NCI-H146 treated with DMSO at 0.1 percent for 48 hours (cell line): ENCODE data around the gene ITIH1.

Experiments used
- DNase-seq: peaks from one replicate; lab custom pipeline; 2025; ENCODE audit not compliant: unreplicated experiment; lab: John Stamatoyannopoulos, UW

The ITIH1 gene

GRCh38 chr3:52788890-52789745 lies 11.7 kb downstream of the ITIH1 start:
- DNase-seq = no peak

GRCh38 chr3:52789746-52790040 lies 12.3 kb downstream of the ITIH1 start:
- no peak for DNase-seq

- DNase-seq = no peak
These were observed 12.9 kb downstream of the ITIH1 start for GRCh38 chr3:52790337-52790736.

- no peak for DNase-seq
These were observed 13.3 kb downstream of the ITIH1 start for GRCh38 chr3:52790741-52791140.

- no peak for DNase-seq
These were observed 14.0 kb downstream of the ITIH1 start for GRCh38 chr3:52791366-52791765.

- DNase-seq = no peak
These were observed 14.5 kb downstream of the ITIH1 start for GRCh38 chr3:52791928-52792327.

- DNase-seq = no peak
These were observed 15.0 kb downstream of the ITIH1 start for GRCh38 chr3:52792413-52792812.

GRCh38 chr3:52792961-52793695 lies 15.7 kb downstream of the ITIH1 start:
- no peak for DNase-seq

GRCh38 chr3:52793702-52794611 lies 16.6 kb downstream of the ITIH1 start:
- DNase-seq = no peak

GRCh38 chr3:52794612-52795099 lies 17.3 kb downstream of the ITIH1 start, which contains the start of gene ITIH3:
ITIH3 (plus strand) TSS chr3:52794796; CDS start chr3:52794804, 8 bp downstream.
- no peak for DNase-seq

GRCh38 chr3:52795298-52795900 lies 18.0 kb downstream of the ITIH1 start:
- DNase-seq = no peak

GRCh38 chr3:52796411-52796810 lies 19.0 kb downstream of the ITIH1 start:
- DNase-seq = no peak

- no peak for DNase-seq
These were observed 21.1 kb downstream of the ITIH1 start for GRCh38 chr3:52798376-52798977.

GRCh38 chr3:52798978-52799476 lies 21.6 kb downstream of the ITIH1 start:
- DNase-seq = no peak

GRCh38 chr3:52800079-52800478 lies 22.7 kb downstream of the ITIH1 start:
- DNase-seq = no peak

- DNase-seq = no peak
These were observed 24.4 kb downstream of the ITIH1 start for GRCh38 chr3:52801839-52802238.

GRCh38 chr3:52805270-52806039 lies 28.1 kb downstream of the ITIH1 start:
- no peak for DNase-seq

GRCh38 chr3:52809149-52809548 lies 31.8 kb downstream of the ITIH1 start:
- DNase-seq = no peak

- DNase-seq = no peak
These were observed 32.4 kb downstream of the ITIH1 start for GRCh38 chr3:52809662-52810377.
